Measurements from ENCODE around the gene CRADD.

Gene CRADD

GRCh38 chr12:93671044-93671443 is 6.1 kb upstream of the CRADD start:
- DNase-seq (ENCODE audit: low read depth) = no peak

- DNase-seq (ENCODE audit: low read depth) = no peak
Measured at GRCh38 chr12:93673084-93673483, 4.1 kb upstream of the CRADD start.

DNA sequence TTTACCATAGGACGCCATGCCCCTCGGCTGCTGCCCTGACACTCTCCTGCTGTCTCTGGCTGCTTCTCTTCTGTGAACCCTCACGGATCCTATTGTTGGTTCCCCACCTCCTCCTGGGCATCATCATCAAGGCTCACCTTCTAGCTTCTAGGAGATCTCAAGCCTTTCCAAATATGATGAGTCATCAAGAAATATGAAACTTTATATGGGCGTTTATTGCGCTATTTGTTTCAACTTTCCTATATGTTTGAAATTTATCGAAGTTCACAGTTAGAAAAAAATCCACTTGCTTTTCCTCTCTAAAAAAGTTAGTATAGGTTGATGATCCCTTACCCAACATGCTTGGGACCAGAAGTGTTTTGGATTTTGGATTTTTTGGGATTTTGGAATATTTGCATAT is 2.8 kb upstream of the CRADD start:
- no peak for DNase-seq (ENCODE audit: low read depth)

- no peak for DNase-seq (ENCODE audit: low read depth)
Measured at GRCh38 chr12:93676408-93677194, 574 bp upstream of the CRADD start.

- DNase-seq (ENCODE audit: low read depth) = no peak
Measured at GRCh38 chr12:93678779-93679178, 1.6 kb downstream of the CRADD start.

- no peak for DNase-seq (ENCODE audit: low read depth)
Measured at GRCh38 chr12:93679308-93679925, 2.2 kb downstream of the CRADD start.

DNA sequence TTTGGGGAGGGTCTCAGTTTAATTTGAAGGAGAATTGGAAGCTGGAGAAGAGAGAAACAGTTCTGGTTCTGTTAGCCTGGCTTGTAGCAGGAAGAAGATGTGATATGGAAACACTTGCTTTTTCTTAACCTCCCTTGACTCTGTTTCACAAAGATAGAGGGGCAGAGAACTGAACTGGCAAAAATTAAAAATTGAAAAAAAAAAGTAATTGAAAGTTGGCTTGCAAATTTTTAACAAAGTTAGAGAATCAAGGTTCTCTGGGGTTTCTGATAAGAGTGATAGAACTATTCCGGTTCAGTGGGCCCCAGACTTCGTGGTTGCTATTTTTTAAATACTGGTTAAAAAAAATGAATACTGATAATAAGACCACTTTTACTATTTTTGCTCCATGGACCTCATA is 2.8 kb downstream of the CRADD start:
- no peak for DNase-seq (ENCODE audit: low read depth)

DNA sequence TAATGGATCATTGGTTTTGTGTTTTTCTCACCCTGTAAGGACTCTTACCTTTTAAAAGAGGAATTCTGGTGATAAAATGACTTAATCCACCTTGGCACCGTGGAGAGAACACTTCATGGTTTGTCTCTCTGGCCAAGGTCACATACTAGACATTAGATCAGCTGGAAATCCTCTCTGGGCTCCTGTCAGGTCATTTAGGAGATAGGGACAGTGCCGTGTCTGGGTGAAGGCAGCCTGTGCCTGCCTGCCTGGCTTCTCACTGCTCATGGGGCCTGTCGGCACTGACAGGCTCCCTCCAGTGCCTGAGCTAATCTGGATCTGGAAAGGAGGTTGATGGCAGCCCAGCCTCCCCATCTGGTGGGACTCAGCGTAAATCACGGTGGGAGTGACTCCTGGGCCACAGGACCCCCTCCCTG is 5.7 kb downstream of the CRADD start:
- no peak for DNase-seq (ENCODE audit: low read depth)

DNA sequence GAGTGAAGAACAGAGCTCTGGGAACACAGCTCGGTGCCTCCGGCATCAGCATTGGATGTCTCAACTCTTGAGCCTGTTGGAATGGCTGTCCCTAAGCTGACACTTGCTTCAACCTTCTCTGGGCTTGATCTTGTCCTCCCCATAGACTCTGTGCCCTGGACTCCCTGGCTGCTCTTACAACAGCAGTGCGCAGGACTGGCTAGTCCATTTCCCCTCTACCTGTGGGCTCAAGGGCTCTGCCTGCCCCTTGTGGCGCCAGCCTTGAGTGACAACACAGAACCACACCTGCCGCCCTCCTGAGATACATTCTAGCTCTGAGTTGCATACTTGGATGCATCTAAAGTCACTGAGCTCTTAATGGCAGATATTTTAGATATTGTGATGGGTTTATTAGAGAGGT is 6.2 kb downstream of the CRADD start:
- no peak for DNase-seq (ENCODE audit: low read depth)

GRCh38 chr12:93684716-93685115 is 7.5 kb downstream of the CRADD start:
- DNase-seq (ENCODE audit: low read depth) = no peak

GRCh38 chr12:93686572-93687356 is 9.6 kb downstream of the CRADD start:
- DNase-seq (ENCODE audit: low read depth) = no peak

GRCh38 chr12:93689076-93689834 is 12.1 kb downstream of the CRADD start:
- no peak for DNase-seq (ENCODE audit: low read depth)

GRCh38 chr12:93696462-93696861 is 19.3 kb downstream of the CRADD start:
- DNase-seq (ENCODE audit: low read depth) = no peak

GRCh38 chr12:93698307-93699092 is 21.3 kb downstream of the CRADD start:
- DNase-seq (ENCODE audit: low read depth) = no peak

DNA sequence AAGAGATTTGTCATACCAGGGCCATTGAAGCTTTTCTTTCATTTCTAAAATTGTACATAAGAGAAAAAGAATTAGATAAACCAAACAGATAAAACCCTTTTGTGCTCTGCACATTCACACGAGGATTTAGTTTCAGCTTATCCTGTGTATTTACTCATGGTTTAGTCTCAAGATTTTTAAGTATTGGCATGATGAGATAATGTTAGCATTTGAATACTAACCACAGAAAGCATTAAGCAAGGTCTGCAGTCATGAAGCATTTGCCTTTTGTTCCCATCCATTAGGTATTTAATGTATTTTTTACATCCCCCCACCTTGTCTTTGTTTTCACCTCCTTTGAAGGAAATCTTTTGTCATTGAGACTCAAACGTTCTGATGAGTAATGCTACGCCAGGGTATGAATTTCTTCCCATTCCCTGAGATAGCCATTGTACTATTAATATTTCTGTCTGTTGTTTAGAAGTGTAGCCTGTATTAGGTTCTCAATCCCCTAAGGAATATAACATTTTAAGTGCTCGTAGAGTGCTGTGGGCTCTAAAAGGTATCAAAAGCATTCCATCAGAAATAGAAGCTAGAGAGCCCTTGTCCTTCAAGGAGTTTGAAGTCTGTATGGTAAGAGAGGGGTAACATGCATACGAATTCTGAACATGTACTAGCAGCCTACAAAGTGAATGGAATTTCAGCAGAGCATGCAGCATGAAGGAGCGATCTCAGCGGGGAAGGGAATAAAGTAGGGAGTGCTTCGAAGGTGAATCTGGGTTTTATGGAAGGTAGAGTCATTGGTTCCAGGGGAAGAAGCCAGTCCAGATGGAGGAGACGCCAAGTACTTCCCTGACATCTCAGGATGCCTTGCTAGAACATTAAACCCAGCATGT is 22.3 kb downstream of the CRADD start:
- no peak for DNase-seq (ENCODE audit: low read depth)

- no peak for DNase-seq (ENCODE audit: low read depth)
Measured at GRCh38 chr12:93702707-93703315, 25.6 kb downstream of the CRADD start.

DNA sequence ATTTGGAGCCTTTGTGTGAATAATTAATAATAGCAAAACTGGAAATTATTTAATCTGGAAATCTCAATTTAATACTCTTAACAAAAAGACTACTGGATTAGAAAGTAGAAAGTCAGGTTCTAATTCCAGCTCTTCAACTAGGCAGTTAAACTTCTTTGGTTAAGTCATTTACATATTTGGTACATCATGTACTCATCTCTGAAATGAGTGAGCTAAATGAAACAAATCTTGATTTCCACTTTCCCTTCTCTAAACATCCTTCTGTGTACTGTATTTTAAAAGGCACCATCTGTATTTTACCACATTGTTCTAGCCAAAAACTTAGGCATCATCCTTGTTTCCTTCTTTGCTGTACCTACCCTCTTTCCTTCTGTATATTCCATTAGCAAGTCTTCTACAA is 26.9 kb downstream of the CRADD start:
- no peak for DNase-seq (ENCODE audit: low read depth)

GRCh38 chr12:93704625-93705024 is 27.4 kb downstream of the CRADD start:
- no peak for DNase-seq (ENCODE audit: low read depth)

DNA sequence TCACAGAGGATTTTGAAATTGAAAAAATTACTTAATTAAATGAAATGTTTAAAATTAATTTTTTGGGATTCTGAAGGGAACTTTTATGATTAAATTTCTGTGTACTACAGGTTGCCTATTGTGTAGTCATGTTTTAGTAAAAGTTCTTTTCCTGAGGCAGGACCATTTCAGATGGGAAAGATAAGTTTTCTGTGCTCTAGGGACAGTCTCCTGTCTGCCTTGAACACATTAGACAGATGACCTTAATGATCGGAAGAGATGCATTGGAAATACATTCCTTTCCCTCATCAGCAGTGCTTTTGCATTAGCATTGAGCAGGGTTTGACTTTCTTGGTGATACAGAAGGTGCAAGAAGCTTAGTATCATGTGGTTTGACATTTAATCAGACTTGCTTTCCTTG is 28.1 kb downstream of the CRADD start:
- no peak for DNase-seq (ENCODE audit: low read depth)

DNA sequence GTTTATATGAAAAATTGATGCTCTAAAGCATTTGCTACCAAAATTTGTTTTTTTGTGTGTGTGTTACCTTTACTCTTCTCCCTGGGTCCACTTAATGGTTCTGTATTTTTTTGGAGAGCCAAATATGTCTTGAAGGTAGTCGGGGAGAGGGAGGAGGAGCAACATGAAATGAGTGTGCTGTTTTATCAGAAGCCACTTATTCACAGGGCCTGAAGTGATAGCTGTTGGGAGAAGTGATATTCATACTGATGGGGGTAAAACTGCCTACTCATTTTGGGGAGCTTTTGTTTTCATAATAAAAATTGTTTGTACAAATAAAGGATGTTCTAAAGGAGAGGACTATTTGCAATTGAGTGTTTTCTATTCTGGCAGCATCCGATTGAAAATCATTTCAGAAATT is 29.2 kb downstream of the CRADD start:
- DNase-seq (ENCODE audit: low read depth) = no peak
